AG04450 (cell line): ENCODE data around the gene VWA2. TPM values are rescaled to one million over a fixed set of nuclear protein-coding genes. Genes with fewer than 3 reads are reported as not detected.

Source experiments
- CTCF ChIA-PET: fragments of 300-600, 350-600 bp; formaldehyde crosslinking; extraction: SDS; loops from one replicate; lab custom pipeline; 2022; ENCODE audit warnings: antibody characterized with exemption, inconsistent platforms; lab: Charles Lee
- POLR2A ChIA-PET: fragments of 350-600 bp; formaldehyde crosslinking; extraction: SDS; loops from one replicate; lab custom pipeline; 2021; ENCODE audit warnings: antibody characterized with exemption, inconsistent platforms; lab: Yijun Ruan, JAX
- DNase-seq: peaks from one replicate; pipeline ENCODE4 v3.0.0-alpha.2; 2011; ENCODE audit warnings: low read depth, low spot score
- H3K27ac ChIP-seq: one replicate; pipeline ENCODE4 v1.5.1; 2012; ENCODE audit warnings: low read depth, low read length, control low read depth
- H3K27me3 ChIP-seq: one replicate; pipeline ENCODE4 v1.6.0; 2012; ENCODE audit warnings: low read length; ENCODE audit not compliant: control insufficient read depth, insufficient read depth
- H3K4me3 ChIP-seq: 2 replicates; pipeline ENCODE4 v1.5.1; 2011; ENCODE audit warnings: mild to moderate bottlenecking, low read depth, low read length, control low read depth
- H3K9me3 ChIP-seq: 2 replicates; pipeline ENCODE4 v1.5.1; 2012; ENCODE audit warnings: low read length; ENCODE audit not compliant: control insufficient read depth, insufficient read depth
- CTCF ChIP-seq: IDR thresholded peaks from 2 replicates; pipeline ENCODE4 v1.5.1; 2011; ENCODE audit warnings: low read depth, low read length, control low read depth, inconsistent platforms
- polyA plus RNA-seq: library from polyadenylated mRNA; depleted of rRNA; stranded (reverse); fragments of >200 nt; gene quantifications from 2 replicates; pipeline ENCODE4 v1.2.3, GENCODE V29; 2011

The VWA2 gene
- polyA plus RNA-seq, 1 experiment: not detected

- Histone ChIP-seq H3K27ac (no peak overlapping the region), H3K9me3 (no peaks in the 10 kb centered on the region), H3K27me3 (peaks cover 18% of the 10 kb centered on the region), H3K4me3 (no peak overlapping the region)
- POLR2A ChIA-PET: no interaction called here
- CTCF ChIA-PET: no interaction called here
- DNase-seq: no peak
- no peak for TF ChIP-seq CTCF
These were observed 5.6 kb upstream of the VWA2 start for GRCh38 chr10:114233482-114233881.

GRCh38 chr10:114234132-114234531, 4.9 kb upstream of the VWA2 start:
- ChIA-PET POLR2A (no interaction called here), CTCF (no interaction called here)
- Histone ChIP-seq H3K27me3 (peaks cover 22% of the 10 kb centered on the region), H3K27ac (no peak overlapping the region), H3K9me3 (no peaks in the 10 kb centered on the region), H3K4me3 (no peak overlapping the region)
- no peak for DNase-seq
- no peak for TF ChIP-seq CTCF

- ChIA-PET CTCF (interaction anchor here (0.6 kb wide), 1 partner anchor 18 kb away, joined by 3 read pairs; no protein-coding TSS in a partner anchor), POLR2A (no interaction called here)
- H3K27me3 ChIP-seq: peaks cover 49% of the 10 kb centered on the region
These were observed 916 bp downstream of the VWA2 start for GRCh38 chr10:114239994-114240345.

GRCh38 chr10:114242235-114242634, 3.2 kb downstream of the VWA2 start:
- peaks cover 44% of the 10 kb centered on the region for H3K27me3 ChIP-seq
- ChIA-PET POLR2A (no interaction called here), CTCF (no interaction called here)

More at GRCh38 chr10:114239994-114240345, 916 bp downstream of the VWA2 start:
- H3K9me3 ChIP-seq: no peaks in the 10 kb centered on the region; the same call in 1 of the 2 replicates
- TF ChIP-seq CTCF: no peak
- H3K27ac ChIP-seq: no peak overlapping the region
- no peak for DNase-seq
- no peak overlapping the region for H3K4me3 ChIP-seq

GRCh38 chr10:114243661-114244060, 4.6 kb downstream of the VWA2 start:
- Histone ChIP-seq H3K9me3 (no peaks in the 10 kb centered on the region; the same call in 1 of the 2 replicates), H3K27ac (no peak overlapping the region), H3K27me3 (peaks cover 39% of the 10 kb centered on the region), H3K4me3 (no peak overlapping the region)
- ChIA-PET POLR2A (no interaction called here), CTCF (interaction anchor here (1.5 kb wide), 1 partner anchor 60 kb away, joined by 3 read pairs; no protein-coding TSS in a partner anchor)
- DNase-seq: no peak
- no peak for TF ChIP-seq CTCF

More at GRCh38 chr10:114242235-114242634, 3.2 kb downstream of the VWA2 start:
- no peak for TF ChIP-seq CTCF
- no peak for DNase-seq
- Histone ChIP-seq H3K9me3 (no peaks in the 10 kb centered on the region; the same call in 1 of the 2 replicates), H3K4me3 (no peak overlapping the region), H3K27ac (no peak overlapping the region)
